HCT116 (cell line): ENCODE measurements around the gene CEP20.

Experiments used
- EGR1 ChIP-seq: IDR thresholded peaks from 2 replicates; pipeline ENCODE4 v1.6.1; 2012; ENCODE audit warnings: low read depth
- EZH2 ChIP-seq: fragments of 200-600 bp; sonication (generic); IDR thresholded peaks from 2 replicates; pipeline ENCODE4 v1.6.1; 2017; ENCODE audit warnings: antibody characterized with exemption, mixed run types
- POLR2AphosphoS5 ChIP-seq: IDR thresholded peaks from 2 replicates; pipeline ENCODE4 v1.6.1; 2011; ENCODE audit warnings: mild to moderate bottlenecking, low read depth, low read length, moderate library complexity
- RAD21 ChIP-seq: IDR thresholded peaks from 2 replicates; pipeline ENCODE4 v1.6.1; 2012; ENCODE audit warnings: low read depth, mild to moderate bottlenecking
- SIN3A ChIP-seq: IDR thresholded peaks from 2 replicates; pipeline ENCODE4 v1.6.1; 2012; ENCODE audit warnings: low read depth
- TF ChIP-seq, protein P1 (sequence below), 3 experiments: fragments of 200-600 bp in 1 of 3; sonication (generic) in 1 of 3; IDR thresholded peaks in 2 of 3; conservative IDR thresholded peaks in 1 of 3; 2 replicates each; pipeline ENCODE4 v1.5.1; 2012 to 2017; ENCODE audit warnings: low read depth in 2 of 3, low read length in 2 of 3, antibody characterized with exemption in 1 of 3, borderline replicate concordance in 1 of 3, control low read depth in 1 of 3, mild to moderate bottlenecking in 1 of 3, mixed read lengths in 1 of 3, mixed run types in 1 of 3, moderate library complexity in 1 of 3; ENCODE audit not compliant: insufficient read depth in 1 of 3
- TF ChIP-seq, protein P2 (sequence below): IDR thresholded peaks from 2 replicates; pipeline ENCODE4 v1.6.1; 2012

DNA sequence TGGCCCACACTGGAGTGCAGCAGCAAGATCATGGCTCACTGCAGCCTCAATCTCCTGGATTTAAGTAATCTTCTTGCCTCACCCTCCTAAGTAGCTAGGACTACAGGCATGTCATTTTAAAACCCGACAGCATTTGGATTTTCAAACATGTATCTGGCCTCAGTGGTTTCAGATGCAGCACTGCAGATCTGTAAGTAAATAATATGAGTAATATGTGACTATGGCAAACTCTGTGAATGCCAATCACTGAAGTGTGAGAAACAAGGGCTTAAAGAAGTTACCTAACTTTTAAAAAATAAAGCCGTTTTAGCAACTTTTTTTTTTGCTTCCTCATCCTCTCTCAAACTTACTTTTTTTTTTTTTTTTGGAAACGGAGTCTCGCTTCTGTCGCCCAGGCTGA, 11.9 kb downstream of the CEP20 start:
- TF ChIP-seq, protein P1, sequence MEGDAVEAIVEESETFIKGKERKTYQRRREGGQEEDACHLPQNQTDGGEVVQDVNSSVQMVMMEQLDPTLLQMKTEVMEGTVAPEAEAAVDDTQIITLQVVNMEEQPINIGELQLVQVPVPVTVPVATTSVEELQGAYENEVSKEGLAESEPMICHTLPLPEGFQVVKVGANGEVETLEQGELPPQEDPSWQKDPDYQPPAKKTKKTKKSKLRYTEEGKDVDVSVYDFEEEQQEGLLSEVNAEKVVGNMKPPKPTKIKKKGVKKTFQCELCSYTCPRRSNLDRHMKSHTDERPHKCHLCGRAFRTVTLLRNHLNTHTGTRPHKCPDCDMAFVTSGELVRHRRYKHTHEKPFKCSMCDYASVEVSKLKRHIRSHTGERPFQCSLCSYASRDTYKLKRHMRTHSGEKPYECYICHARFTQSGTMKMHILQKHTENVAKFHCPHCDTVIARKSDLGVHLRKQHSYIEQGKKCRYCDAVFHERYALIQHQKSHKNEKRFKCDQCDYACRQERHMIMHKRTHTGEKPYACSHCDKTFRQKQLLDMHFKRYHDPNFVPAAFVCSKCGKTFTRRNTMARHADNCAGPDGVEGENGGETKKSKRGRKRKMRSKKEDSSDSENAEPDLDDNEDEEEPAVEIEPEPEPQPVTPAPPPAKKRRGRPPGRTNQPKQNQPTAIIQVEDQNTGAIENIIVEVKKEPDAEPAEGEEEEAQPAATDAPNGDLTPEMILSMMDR (IDR thresholded peaks at IDR 0.05 in 2 of 3, conservative IDR thresholded peaks at IDR 0.05 in 1 of 3; ENCODE audit: borderline replicate concordance in 1 of 3, insufficient read depth in 1 of 3, low read depth in 2 of 3, low read length in 2 of 3) = no peak
- TF ChIP-seq EZH2 (no peak), SIN3A (no peak), RAD21 (no peak), POLR2AphosphoS5 (no peak), EGR1 (no peak)
- TF ChIP-seq, protein P2, sequence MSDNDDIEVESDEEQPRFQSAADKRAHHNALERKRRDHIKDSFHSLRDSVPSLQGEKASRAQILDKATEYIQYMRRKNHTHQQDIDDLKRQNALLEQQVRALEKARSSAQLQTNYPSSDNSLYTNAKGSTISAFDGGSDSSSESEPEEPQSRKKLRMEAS = no peak
